Head of caudate nucleus (tissue), 42 donors: ENCODE results near the gene TMC6.
A peak's percentile ranks its signal among the peaks of the same experiment; 100 is the strongest.
"Not testable (repeated sequence)": the region's sequence is repeated elsewhere in the genome, so short reads cannot be mapped to it uniquely, and the experiment has no call there.

Experiments
- DNase-seq, 42 donors: peaks; one replicate each; pipeline versions ENCODE4 v3.0.0 to v3.0.0-alpha.2; 2020 to 2021; ENCODE audit warnings: mixed read lengths in 7 of 42
- intact Hi-C: fragments of 100-400 bp; cut with DNase I; formaldehyde crosslinking; loops from one replicate; pipeline ENCODE4 v1.15.0; 2022

The TMC6 gene

GRCh38 chr17:78101542-78101941 lies 27.0 kb downstream of the TMC6 start:
- no peak for DNase-seq
- intact Hi-C loops = no loop called here

GRCh38 chr17:78101112-78101511 lies 27.4 kb downstream of the TMC6 start:
- intact Hi-C loops = no loop called here
- peak in 1 of 42 donors; percentile 10 for DNase-seq

- DNase-seq = peak in 5 of 42 donors; percentile 42 to 62 (median 52)
- intact Hi-C loops = no loop called here
Measured at GRCh38 chr17:78096093-78096492, 32.5 kb downstream of the TMC6 start.

- intact Hi-C loops = no loop called here
- peak in 2 of 42 donors; percentile 2 to 22 for DNase-seq
Measured at GRCh38 chr17:78095035-78095434, 33.5 kb downstream of the TMC6 start.

- no peak for DNase-seq
- intact Hi-C loops = no loop called here
Measured at GRCh38 chr17:78092794-78093324, 35.7 kb downstream of the TMC6 start.

- intact Hi-C loops = no loop called here
- DNase-seq = peak in 6 of 42 donors; percentile 55 to 69 (median 56)
Measured at GRCh38 chr17:78089576-78090281, 38.8 kb downstream of the TMC6 start.

- DNase-seq = no peak
- intact Hi-C loops = no loop called here
Measured at GRCh38 chr17:78088529-78088928, 40.0 kb downstream of the TMC6 start.

- no peak for DNase-seq
- intact Hi-C loops = no loop called here
Measured at GRCh38 chr17:78086740-78087139, 41.8 kb downstream of the TMC6 start.

GRCh38 chr17:78082988-78083387 lies 45.6 kb downstream of the TMC6 start:
- intact Hi-C loops = no loop called here
- no peak for DNase-seq

GRCh38 chr17:78082355-78082872 lies 46.1 kb downstream of the TMC6 start:
- intact Hi-C loops = not testable (repeated sequence)
- peak in 24 of 42 donors; percentile 23 to 85 (median 54) for DNase-seq

GRCh38 chr17:78081551-78081950 lies 47.0 kb downstream of the TMC6 start:
- intact Hi-C loops = no loop called here
- DNase-seq = peak in 1 of 42 donors; percentile 34

GRCh38 chr17:78079253-78079652 lies 49.3 kb downstream of the TMC6 start:
- intact Hi-C loops = no loop called here

GRCh38 chr17:78075545-78075944 lies 53.0 kb downstream of the TMC6 start:
- DNase-seq = peak; percentile 28 to 90 (median 76)
- intact Hi-C loops = no loop called here

More at GRCh38 chr17:78079253-78079652, 49.3 kb downstream of the TMC6 start:
- no peak for DNase-seq

GRCh38 chr17:78075011-78075410 lies 53.5 kb downstream of the TMC6 start:
- DNase-seq = no peak
- intact Hi-C loops = no loop called here

GRCh38 chr17:78072961-78073360 lies 55.6 kb downstream of the TMC6 start:
- intact Hi-C loops = no loop called here
- DNase-seq = no peak

- DNase-seq = peak in 1 of 42 donors; percentile 7
- intact Hi-C loops = no loop called here
Measured at GRCh38 chr17:78069695-78070094, 58.9 kb downstream of the TMC6 start.

- peak in 1 of 42 donors; percentile 14 for DNase-seq
- intact Hi-C loops = not testable (repeated sequence)
Measured at GRCh38 chr17:78066976-78067375, 61.6 kb downstream of the TMC6 start.

- DNase-seq = peak in 1 of 42 donors; percentile 27
- intact Hi-C loops = no loop called here
Measured at GRCh38 chr17:78064708-78065107, 63.8 kb downstream of the TMC6 start.

- peak in 1 of 42 donors; percentile 16 for DNase-seq
- intact Hi-C loops = no loop called here
Measured at GRCh38 chr17:78063489-78063888, 65.1 kb downstream of the TMC6 start.

GRCh38 chr17:78062596-78062995 lies 66.0 kb downstream of the TMC6 start:
- intact Hi-C loops = no loop called here
- peak in 1 of 42 donors; percentile 9 for DNase-seq
